ENCODE measurements around the gene CYBA. TPM values are rescaled to one million over a fixed set of nuclear protein-coding genes. Genes with fewer than 3 reads are reported as not detected.

The CYBA gene
- total RNA-seq, 1 donor from 2014 or later, result 233 TPM

GRCh38 chr16:88665570-88665969 is 14.7 kb upstream of the CYBA start:
- H3K4me3 Mint-ChIP-seq (ENCODE audit: low read depth), result no peak overlapping the region
- no peak overlapping the region for H3K27ac Mint-ChIP-seq
- peaks cover 24% of the 10 kb centered on the region for H3K36me3 Mint-ChIP-seq (ENCODE audit: low read depth)
- DNase-seq (ENCODE audit: low spot score), result no peak
- peaks cover 17% of the 10 kb centered on the region for H3K4me1 Mint-ChIP-seq (ENCODE audit: low read depth)
- no peaks in the 10 kb centered on the region for H3K9me3 Mint-ChIP-seq
- no peaks in the 10 kb centered on the region for H3K27me3 Mint-ChIP-seq (ENCODE audit: low read depth)
- intact Hi-C loops (cut with micrococcal nuclease), result loop anchor here (2.0 kb wide), 1 partner anchor 15 kb away; no protein-coding TSS in a partner anchor

- Mint-ChIP-seq H3K27me3 (ENCODE audit: low read depth) (no peaks in the 10 kb centered on the region), H3K36me3 (ENCODE audit: low read depth) (peaks cover 24% of the 10 kb centered on the region), H3K9me3 (no peaks in the 10 kb centered on the region), H3K4me3 (ENCODE audit: low read depth) (peak overlapping the region; percentile 44), H3K4me1 (ENCODE audit: low read depth) (peaks cover 18% of the 10 kb centered on the region), H3K27ac (no peak overlapping the region)
- intact Hi-C loops (cut with micrococcal nuclease), result loop anchor here (2.0 kb wide), 1 partner anchor 16 kb away; no protein-coding TSS in a partner anchor
- DNase-seq (ENCODE audit: low spot score), result no peak
Observed at GRCh38 chr16:88665148-88665547, 14.3 kb upstream of the CYBA start.

- H3K9me3 Mint-ChIP-seq, result no peaks in the 10 kb centered on the region
Observed at GRCh38 chr16:88662843-88663606, 12.2 kb upstream of the CYBA start, which contains the start of gene MVD. TSS of gene MVD (minus strand) at chr16:88663091. CDS start at chr16:88663080, 11 bp downstream.

GRCh38 chr16:88662222-88662842 is 11.5 kb upstream of the CYBA start:
- DNase-seq (ENCODE audit: low spot score), result no peak
- H3K27ac Mint-ChIP-seq, result peak overlapping the region; percentile 82
- intact Hi-C loops (cut with micrococcal nuclease), result no loop called here
- H3K4me1 Mint-ChIP-seq (ENCODE audit: low read depth), result peaks cover 19% of the 10 kb centered on the region
- H3K4me3 Mint-ChIP-seq (ENCODE audit: low read depth), result peak overlapping the region; percentile 93
- peaks cover 25% of the 10 kb centered on the region for H3K36me3 Mint-ChIP-seq (ENCODE audit: low read depth)
- no peaks in the 10 kb centered on the region for H3K9me3 Mint-ChIP-seq
- H3K27me3 Mint-ChIP-seq (ENCODE audit: low read depth), result no peaks in the 10 kb centered on the region

More at GRCh38 chr16:88662843-88663606, 12.2 kb upstream of the CYBA start, which contains the start of gene MVD:
- Mint-ChIP-seq H3K4me1 (ENCODE audit: low read depth) (peaks cover 19% of the 10 kb centered on the region), H3K36me3 (ENCODE audit: low read depth) (peaks cover 23% of the 10 kb centered on the region), H3K4me3 (ENCODE audit: low read depth) (peak within 1 kb of the TSS; percentile 93), H3K27me3 (ENCODE audit: low read depth) (no peaks in the 10 kb centered on the region), H3K27ac (peak within 1 kb of the TSS; percentile 91)
- intact Hi-C loops (cut with micrococcal nuclease), result loop anchor here (1.0 kb wide), 3 partner anchors 12 to 43 kb away; partner anchors contain the start of genes CTU2, CYBA, RNF166 and SNAI3
- peak; percentile 96 for DNase-seq (ENCODE audit: low spot score)

GRCh38 chr16:88661468-88661867 is 10.6 kb upstream of the CYBA start:
- intact Hi-C loops (cut with micrococcal nuclease), result no loop called here
- peaks cover 26% of the 10 kb centered on the region for H3K36me3 Mint-ChIP-seq (ENCODE audit: low read depth)
- peak overlapping the region; percentile 51 for H3K27ac Mint-ChIP-seq
- H3K4me3 Mint-ChIP-seq (ENCODE audit: low read depth), result peak overlapping the region; percentile 93
- no peak for DNase-seq (ENCODE audit: low spot score)
- H3K27me3 Mint-ChIP-seq (ENCODE audit: low read depth), result no peaks in the 10 kb centered on the region
- H3K9me3 Mint-ChIP-seq, result no peaks in the 10 kb centered on the region
- H3K4me1 Mint-ChIP-seq (ENCODE audit: low read depth), result peaks cover 19% of the 10 kb centered on the region

GRCh38 chr16:88659160-88659559 is 8.3 kb upstream of the CYBA start:
- H3K4me3 Mint-ChIP-seq (ENCODE audit: low read depth), result no peak overlapping the region
- DNase-seq (ENCODE audit: low spot score), result no peak
- H3K9me3 Mint-ChIP-seq, result no peaks in the 10 kb centered on the region
- intact Hi-C loops (cut with micrococcal nuclease), result no loop called here
- H3K4me1 Mint-ChIP-seq (ENCODE audit: low read depth), result peaks cover 16% of the 10 kb centered on the region
- H3K27ac Mint-ChIP-seq, result no peak overlapping the region
- no peaks in the 10 kb centered on the region for H3K27me3 Mint-ChIP-seq (ENCODE audit: low read depth)
- peaks cover 33% of the 10 kb centered on the region for H3K36me3 Mint-ChIP-seq (ENCODE audit: low read depth)

- Mint-ChIP-seq H3K9me3 (no peaks in the 10 kb centered on the region), H3K4me3 (ENCODE audit: low read depth) (no peak overlapping the region), H3K27me3 (ENCODE audit: low read depth) (no peaks in the 10 kb centered on the region), H3K4me1 (ENCODE audit: low read depth) (peaks cover 14% of the 10 kb centered on the region), H3K36me3 (ENCODE audit: low read depth) (peaks cover 33% of the 10 kb centered on the region), H3K27ac (no peak overlapping the region)
- intact Hi-C loops (cut with micrococcal nuclease), result no loop called here
- no peak for DNase-seq (ENCODE audit: low spot score)
Observed at GRCh38 chr16:88658714-88659113, 7.9 kb upstream of the CYBA start.

- Mint-ChIP-seq H3K36me3 (ENCODE audit: low read depth) (peaks cover 33% of the 10 kb centered on the region), H3K27ac (no peak overlapping the region), H3K9me3 (no peaks in the 10 kb centered on the region), H3K4me1 (ENCODE audit: low read depth) (peaks cover 14% of the 10 kb centered on the region), H3K27me3 (ENCODE audit: low read depth) (no peaks in the 10 kb centered on the region), H3K4me3 (ENCODE audit: low read depth) (no peak overlapping the region)
- DNase-seq (ENCODE audit: low spot score), result no peak
- intact Hi-C loops (cut with micrococcal nuclease), result no loop called here
Observed at GRCh38 chr16:88657371-88657770, 6.5 kb upstream of the CYBA start.

GRCh38 chr16:88656291-88656980 is 5.6 kb upstream of the CYBA start:
- Mint-ChIP-seq H3K4me3 (ENCODE audit: low read depth) (no peak overlapping the region), H3K4me1 (ENCODE audit: low read depth) (peaks cover 10% of the 10 kb centered on the region), H3K27ac (no peak overlapping the region), H3K9me3 (no peaks in the 10 kb centered on the region), H3K36me3 (ENCODE audit: low read depth) (peaks cover 31% of the 10 kb centered on the region), H3K27me3 (ENCODE audit: low read depth) (no peaks in the 10 kb centered on the region)
- intact Hi-C loops (cut with micrococcal nuclease), result no loop called here
- DNase-seq (ENCODE audit: low spot score), result no peak

- Mint-ChIP-seq H3K27ac (no peak overlapping the region), H3K27me3 (ENCODE audit: low read depth) (no peaks in the 10 kb centered on the region), H3K4me3 (ENCODE audit: low read depth) (no peak overlapping the region), H3K4me1 (ENCODE audit: low read depth) (peaks cover 8% of the 10 kb centered on the region), H3K36me3 (ENCODE audit: low read depth) (peaks cover 30% of the 10 kb centered on the region), H3K9me3 (no peaks in the 10 kb centered on the region)
- no peak for DNase-seq (ENCODE audit: low spot score)
- intact Hi-C loops (cut with micrococcal nuclease), result no loop called here
Observed at GRCh38 chr16:88655733-88656281, 5.0 kb upstream of the CYBA start.

GRCh38 chr16:88655053-88655732 is 4.3 kb upstream of the CYBA start:
- no peak for DNase-seq (ENCODE audit: low spot score)
- Mint-ChIP-seq H3K4me1 (ENCODE audit: low read depth) (peaks cover 8% of the 10 kb centered on the region), H3K9me3 (no peaks in the 10 kb centered on the region), H3K27me3 (ENCODE audit: low read depth) (no peaks in the 10 kb centered on the region), H3K4me3 (ENCODE audit: low read depth) (no peak overlapping the region), H3K27ac (no peak overlapping the region), H3K36me3 (ENCODE audit: low read depth) (peaks cover 31% of the 10 kb centered on the region)
- intact Hi-C loops (cut with micrococcal nuclease), result no loop called here

- DNase-seq (ENCODE audit: low spot score), result no peak
- Mint-ChIP-seq H3K36me3 (ENCODE audit: low read depth) (peaks cover 35% of the 10 kb centered on the region), H3K27ac (no peak overlapping the region), H3K4me1 (ENCODE audit: low read depth) (peaks cover 7% of the 10 kb centered on the region), H3K4me3 (ENCODE audit: low read depth) (no peak overlapping the region), H3K9me3 (no peaks in the 10 kb centered on the region), H3K27me3 (ENCODE audit: low read depth) (no peaks in the 10 kb centered on the region)
- intact Hi-C loops (cut with micrococcal nuclease), result no loop called here
Observed at GRCh38 chr16:88654363-88655052, 3.7 kb upstream of the CYBA start.
